ENCODE measurements around the gene SCPEP1. TPM values are rescaled to one million over a fixed set of nuclear protein-coding genes. Genes with fewer than 3 reads are reported as not detected.

SCPEP1 gene
- total RNA-seq, 1 experiment from 2014 or later: 44.3 TPM

DNA sequence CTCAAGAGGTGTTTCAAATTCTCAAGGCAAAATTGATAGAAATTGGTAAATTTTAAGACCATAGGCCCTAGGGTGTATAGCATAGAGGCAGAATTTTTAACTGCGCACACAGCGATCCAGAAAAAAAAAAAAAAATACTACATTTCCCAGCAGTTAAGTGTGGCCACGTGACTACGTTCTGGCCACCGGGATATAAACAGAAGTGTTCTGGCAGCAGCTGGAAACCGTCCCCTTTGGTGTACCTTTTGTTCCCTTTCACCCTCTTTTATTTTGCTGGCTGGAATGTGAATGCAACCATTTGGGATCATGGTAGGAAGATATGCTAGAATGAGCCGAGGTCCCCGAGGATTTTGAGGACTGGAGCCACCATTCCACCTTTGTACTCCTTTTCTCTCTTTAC lies 54.4 kb downstream of the SCPEP1 start:
- Mint-ChIP-seq H3K4me3 (ENCODE audit: unreplicated experiment) (no peak overlapping the region), H3K36me3 (ENCODE audit: insufficient read depth, unreplicated experiment) (no peaks in the 10 kb centered on the region), H3K4me1 (ENCODE audit: low read depth, unreplicated experiment) (no peaks in the 10 kb centered on the region), H3K9me3 (ENCODE audit: unreplicated experiment) (peaks cover 18% of the 10 kb centered on the region), H3K27ac (ENCODE audit: unreplicated experiment) (no peak overlapping the region), H3K27me3 (ENCODE audit: insufficient read depth, unreplicated experiment) (peaks cover 9% of the 10 kb centered on the region)
- Histone ChIP-seq H3K4me1 (0 out of 2 replicates have a peak, but pooled peaks cover 4% of the 10 kb centered on the region), H3K27me3 (replicated peaks; ENCODE audit: control insufficient read depth, insufficient read depth, low read length) (no peaks in the 10 kb centered on the region), H3K9me3 (peaks cover 14% of the 10 kb centered on the region), H3K36me3 (ENCODE audit: control insufficient read depth, insufficient read depth, low read length) (no peaks in the 10 kb centered on the region), H3K4me3 (ENCODE audit: low read depth, low read length) (no peak overlapping the region)
- ChIA-PET CTCF (interaction anchor here (0.6 kb wide), 1 partner anchor 1308 kb away, joined by 4 read pairs; no protein-coding TSS in a partner anchor), POLR2A (no interaction called here)
- no peak for DNase-seq
- no TSS peak for BruUV-seq (replicated peaks)
- TF ChIP-seq, protein P1, sequence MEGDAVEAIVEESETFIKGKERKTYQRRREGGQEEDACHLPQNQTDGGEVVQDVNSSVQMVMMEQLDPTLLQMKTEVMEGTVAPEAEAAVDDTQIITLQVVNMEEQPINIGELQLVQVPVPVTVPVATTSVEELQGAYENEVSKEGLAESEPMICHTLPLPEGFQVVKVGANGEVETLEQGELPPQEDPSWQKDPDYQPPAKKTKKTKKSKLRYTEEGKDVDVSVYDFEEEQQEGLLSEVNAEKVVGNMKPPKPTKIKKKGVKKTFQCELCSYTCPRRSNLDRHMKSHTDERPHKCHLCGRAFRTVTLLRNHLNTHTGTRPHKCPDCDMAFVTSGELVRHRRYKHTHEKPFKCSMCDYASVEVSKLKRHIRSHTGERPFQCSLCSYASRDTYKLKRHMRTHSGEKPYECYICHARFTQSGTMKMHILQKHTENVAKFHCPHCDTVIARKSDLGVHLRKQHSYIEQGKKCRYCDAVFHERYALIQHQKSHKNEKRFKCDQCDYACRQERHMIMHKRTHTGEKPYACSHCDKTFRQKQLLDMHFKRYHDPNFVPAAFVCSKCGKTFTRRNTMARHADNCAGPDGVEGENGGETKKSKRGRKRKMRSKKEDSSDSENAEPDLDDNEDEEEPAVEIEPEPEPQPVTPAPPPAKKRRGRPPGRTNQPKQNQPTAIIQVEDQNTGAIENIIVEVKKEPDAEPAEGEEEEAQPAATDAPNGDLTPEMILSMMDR (IDR thresholded peaks at IDR 0.05; ENCODE audit: insufficient read depth in 1 of 2, low read depth in 1 of 2, low read length in 1 of 2, severe bottlenecking in 1 of 2, unreplicated experiment in 1 of 2): no peak
- intact Hi-C loops (cut with micrococcal nuclease; ENCODE audit: unreplicated experiment): no loop called here

GRCh38 chr17:57033296-57033695 lies 55.4 kb downstream of the SCPEP1 start:
- DNase-seq: no peak
- Mint-ChIP-seq H3K9me3 (ENCODE audit: unreplicated experiment) (peaks cover 13% of the 10 kb centered on the region), H3K27me3 (ENCODE audit: insufficient read depth, unreplicated experiment) (peaks cover 9% of the 10 kb centered on the region), H3K4me3 (ENCODE audit: unreplicated experiment) (no peak overlapping the region), H3K4me1 (ENCODE audit: low read depth, unreplicated experiment) (no peaks in the 10 kb centered on the region), H3K36me3 (ENCODE audit: insufficient read depth, unreplicated experiment) (no peaks in the 10 kb centered on the region), H3K27ac (ENCODE audit: unreplicated experiment) (no peak overlapping the region)
- no TSS peak for BruUV-seq (replicated peaks)
- Histone ChIP-seq H3K27me3 (replicated peaks; ENCODE audit: control insufficient read depth, insufficient read depth, low read length) (no peaks in the 10 kb centered on the region), H3K9me3 (peaks cover 7% of the 10 kb centered on the region), H3K4me1 (0 out of 2 replicates have a peak, but pooled peaks cover 4% of the 10 kb centered on the region), H3K4me3 (ENCODE audit: low read depth, low read length) (no peak overlapping the region), H3K36me3 (ENCODE audit: control insufficient read depth, insufficient read depth, low read length) (no peaks in the 10 kb centered on the region)
- intact Hi-C loops (cut with micrococcal nuclease; ENCODE audit: unreplicated experiment): no loop called here
- ChIA-PET POLR2A (interaction anchor here (0.5 kb wide), 1 partner anchor 214 kb away, joined by 3 read pairs; no protein-coding TSS in a partner anchor), CTCF (interaction anchor here (0.7 kb wide), 1 partner anchor 55 kb away, joined by 6 read pairs; the partner anchor contains the start of gene SCPEP1)
- TF ChIP-seq, protein P1 (IDR thresholded peaks at IDR 0.05; ENCODE audit: insufficient read depth in 1 of 2, low read depth in 1 of 2, low read length in 1 of 2, severe bottlenecking in 1 of 2, unreplicated experiment in 1 of 2): no peak

DNA sequence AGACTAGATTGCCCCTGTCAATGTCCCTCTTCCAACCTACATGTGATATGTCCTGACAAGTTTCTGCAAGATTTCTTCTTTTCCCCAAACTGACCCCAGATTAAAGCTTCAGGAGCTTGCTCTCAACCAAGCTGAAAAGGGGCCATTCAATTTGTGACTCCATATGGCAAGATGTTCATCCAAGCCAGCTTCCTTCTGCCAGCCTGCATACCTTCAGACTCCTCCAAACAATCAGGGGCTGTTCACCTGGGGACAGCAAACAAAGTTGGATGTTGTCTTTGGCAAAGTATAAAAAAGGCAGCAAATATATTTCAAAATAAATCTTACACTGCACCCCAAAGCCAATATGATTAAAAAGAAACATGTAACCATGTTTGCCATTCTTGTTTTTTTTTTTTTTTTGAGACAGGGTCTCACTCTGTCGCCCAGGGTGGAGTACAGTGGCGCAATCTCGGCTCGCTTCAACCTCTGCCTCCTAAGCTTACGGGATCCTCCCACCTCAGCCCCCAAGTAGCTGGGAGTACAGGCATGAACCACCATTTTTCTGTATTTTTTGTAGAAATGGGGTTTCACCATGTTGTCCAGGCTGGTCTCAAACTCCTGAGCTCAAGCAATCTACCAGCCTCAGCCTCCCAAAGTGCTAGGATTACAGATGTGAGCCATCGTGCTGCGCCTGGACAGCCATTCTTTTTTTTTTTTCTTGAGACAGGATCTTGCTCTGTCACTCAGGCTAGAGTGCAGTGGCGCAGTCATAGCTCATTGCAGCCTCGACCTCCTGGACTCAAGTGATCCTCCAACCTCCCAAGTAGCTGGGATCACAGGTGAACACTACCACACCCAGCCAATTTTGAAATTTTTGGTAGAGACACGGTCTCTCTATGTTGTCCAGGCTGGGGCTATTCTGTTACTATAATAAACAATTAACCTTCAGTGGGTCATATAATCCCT lies 57.1 kb downstream of the SCPEP1 start:
- intact Hi-C loops (cut with micrococcal nuclease; ENCODE audit: unreplicated experiment): no loop called here
- Mint-ChIP-seq H3K27ac (ENCODE audit: unreplicated experiment) (no peak overlapping the region), H3K27me3 (ENCODE audit: insufficient read depth, unreplicated experiment) (peaks cover 15% of the 10 kb centered on the region), H3K36me3 (ENCODE audit: insufficient read depth, unreplicated experiment) (no peaks in the 10 kb centered on the region), H3K4me3 (ENCODE audit: unreplicated experiment) (no peak overlapping the region), H3K9me3 (ENCODE audit: unreplicated experiment) (peaks cover 6% of the 10 kb centered on the region), H3K4me1 (ENCODE audit: low read depth, unreplicated experiment) (no peaks in the 10 kb centered on the region)
- no peaks in the 10 kb centered on the region for H3K9me3 ChIP-seq
- no peaks in the 10 kb centered on the region for H3K36me3 ChIP-seq (ENCODE audit: control insufficient read depth, insufficient read depth, low read length)
- H3K27me3 ChIP-seq (replicated peaks; ENCODE audit: control insufficient read depth, insufficient read depth, low read length): no peaks in the 10 kb centered on the region
- ChIA-PET CTCF (interaction anchor here (0.6 to 0.7 kb wide), 2 partner anchors 9 to 153 kb away, joined by 3 read pairs; no protein-coding TSS in a partner anchor), POLR2A (interaction anchor here (0.7 kb wide), 1 partner anchor 77 kb away, joined by 3 read pairs; no protein-coding TSS in a partner anchor)
- peaks cover 8% of the 10 kb centered on the region; the same call in 1 of the 2 replicates for H3K4me1 ChIP-seq
- no TSS peak for BruUV-seq (replicated peaks)
- TF ChIP-seq, protein P1 (IDR thresholded peaks at IDR 0.05; ENCODE audit: insufficient read depth in 1 of 2, low read depth in 1 of 2, low read length in 1 of 2, severe bottlenecking in 1 of 2, unreplicated experiment in 1 of 2): no peak
- DNase-seq: no peak
- H3K4me3 ChIP-seq (ENCODE audit: low read depth, low read length): no peak overlapping the region
